HG03045 (cell line): ENCODE results near the gene MLYCD.

Source experiments
- ATAC-seq: cut with Tn5 transposase; IDR thresholded peaks from one replicate; pipeline ENCODE4 v1.9.1; 2021; ENCODE audit warnings: mild to moderate bottlenecking, moderate library complexity; ENCODE audit not compliant: unreplicated experiment

MLYCD gene

DNA sequence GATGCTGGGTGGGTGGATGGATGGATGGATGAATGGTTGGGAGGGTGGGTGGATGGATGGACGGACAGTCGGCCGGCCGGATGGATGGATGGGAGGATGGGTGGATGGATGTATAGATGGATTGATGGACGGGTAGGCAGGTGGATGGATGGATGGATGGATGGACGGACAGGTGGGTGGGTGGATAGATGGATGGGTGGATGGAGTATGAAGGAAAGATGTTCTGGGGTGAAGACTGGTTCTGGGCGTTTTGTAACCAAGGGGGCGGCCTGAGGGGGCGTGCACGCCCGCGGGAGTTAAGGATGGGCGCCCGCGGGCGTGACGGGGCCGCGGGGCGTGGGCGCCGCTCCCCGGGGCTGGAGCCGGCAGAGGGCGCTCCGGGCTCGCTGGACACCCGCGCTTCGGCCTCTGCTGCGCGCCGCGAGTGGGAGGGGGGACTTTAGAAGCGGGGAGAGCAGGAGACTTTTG lies 69.0 kb downstream of the MLYCD start, which contains the start of gene NECAB2:
Gene NECAB2, plus strand, starts transcription at position 407 of the 468 bp plus-strand sequence. CDS start 405 bp downstream, outside the sequence.
- ATAC-seq: no peak

DNA sequence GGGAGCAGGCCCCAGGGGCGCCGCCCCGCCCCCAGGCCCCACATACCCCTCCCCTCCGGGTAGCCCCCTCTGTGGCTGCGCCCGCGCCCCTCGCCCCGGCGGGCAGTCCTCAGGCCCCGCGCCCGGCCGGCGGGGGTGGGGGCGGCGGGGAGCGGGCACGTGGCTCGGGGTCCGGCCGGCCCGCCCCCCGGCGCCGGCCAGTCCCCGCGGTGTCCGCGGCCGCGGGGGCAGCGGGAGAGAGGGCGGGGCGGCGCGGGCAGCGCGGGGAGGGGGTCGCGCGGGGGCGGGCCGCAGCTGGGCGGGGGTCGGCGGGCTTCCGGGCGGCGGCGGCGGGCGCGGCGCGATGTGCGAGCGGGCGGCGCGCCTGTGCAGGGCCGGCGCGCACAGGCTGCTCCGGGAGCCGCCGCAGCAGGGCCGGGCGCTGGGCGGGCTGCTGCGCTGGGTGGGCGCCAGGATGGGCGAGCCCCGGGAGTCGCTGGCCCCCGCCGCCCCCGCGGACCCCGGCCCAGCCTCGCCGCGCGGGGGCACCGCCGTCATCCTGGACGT lies 69.5 kb downstream of the MLYCD start:
- ATAC-seq: no peak

DNA sequence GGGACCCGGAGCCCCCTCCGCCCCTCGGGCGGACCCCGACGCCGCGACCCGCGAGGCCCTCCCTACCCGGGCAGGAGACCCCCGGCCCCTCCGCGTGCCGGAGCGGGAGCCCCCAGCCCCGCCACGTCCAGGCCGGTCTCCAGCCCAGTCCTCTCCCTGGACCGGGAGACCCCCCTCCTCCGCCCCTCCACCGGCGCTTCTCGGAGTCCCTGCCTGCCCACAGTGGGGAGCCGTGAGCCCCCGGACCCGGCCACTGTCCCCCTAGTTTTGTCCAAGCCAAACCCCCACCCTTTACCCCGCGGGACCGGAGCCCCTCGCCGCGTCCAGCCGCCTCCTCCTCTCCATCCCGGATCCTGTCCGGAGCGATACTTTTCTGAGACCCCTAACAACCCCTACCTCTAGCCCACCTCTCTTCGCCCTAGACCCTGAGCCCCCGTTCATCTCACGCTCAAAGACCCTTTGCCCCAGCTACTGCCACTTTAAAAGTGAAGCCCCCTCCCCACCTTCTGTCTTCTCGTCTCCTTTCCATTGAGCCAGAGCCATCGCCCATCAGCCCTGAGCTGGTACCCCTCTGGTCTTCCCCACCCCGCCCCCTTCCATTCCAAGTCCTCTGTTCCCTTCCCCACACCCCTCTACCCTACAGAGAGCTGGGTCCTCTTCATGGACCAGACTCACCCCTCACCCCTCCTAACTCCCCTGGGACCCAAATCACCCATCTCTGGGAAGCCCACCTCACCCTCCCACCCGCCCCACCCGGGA lies 70.2 kb downstream of the MLYCD start:
- ATAC-seq: no peak

DNA sequence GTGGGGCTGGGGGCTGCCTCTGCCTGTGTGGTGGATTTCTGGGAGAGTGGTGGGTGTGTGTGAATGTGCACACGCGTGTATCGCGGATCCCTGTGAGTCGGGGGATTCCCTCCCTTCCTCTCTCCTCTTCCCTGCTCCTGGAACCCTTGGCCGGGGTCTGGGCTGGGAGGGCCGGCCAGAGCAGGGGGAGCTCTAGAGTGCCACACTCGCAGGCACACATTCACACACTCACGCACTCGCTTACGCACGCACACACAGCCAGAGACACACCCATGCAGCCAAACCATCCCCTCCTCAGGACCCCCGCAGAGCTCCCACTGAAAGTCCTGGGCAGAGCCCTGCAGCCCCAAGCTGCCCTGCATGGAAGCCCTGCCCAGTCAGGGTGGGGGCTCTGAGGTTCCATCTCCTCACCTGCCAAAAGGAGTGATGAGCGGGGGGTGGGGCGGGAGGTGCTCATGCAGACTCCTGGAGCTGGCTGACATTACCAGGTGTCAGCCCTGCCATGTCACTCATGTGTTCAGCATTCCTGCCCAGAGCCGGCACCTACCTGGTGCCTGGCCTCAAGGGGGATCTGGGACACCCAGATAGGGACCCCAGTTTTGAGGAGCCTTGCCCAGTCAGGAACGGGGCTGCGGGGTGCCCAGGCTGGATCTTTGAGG lies 71.0 kb downstream of the MLYCD start:
- no peak for ATAC-seq

DNA sequence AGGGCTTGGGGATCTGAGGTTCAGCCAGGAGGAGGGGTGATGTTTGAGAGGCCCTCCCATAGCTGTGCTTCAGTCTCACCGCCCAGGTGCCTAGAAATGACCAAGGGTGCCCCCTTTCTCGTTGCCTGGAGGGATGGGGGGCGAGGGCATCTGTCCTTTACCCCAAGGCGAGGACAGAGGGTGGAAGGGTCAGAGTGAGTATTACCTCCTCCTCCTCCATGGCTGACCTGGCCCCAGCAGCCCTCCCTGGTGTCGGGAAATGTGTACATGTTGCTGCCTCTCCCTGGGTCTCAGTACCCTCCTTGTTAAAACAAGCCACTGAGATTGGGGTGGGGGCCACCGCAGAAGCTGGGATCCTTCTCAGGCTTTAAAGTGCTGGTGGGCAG lies 71.5 kb downstream of the MLYCD start:
- no peak for ATAC-seq

DNA sequence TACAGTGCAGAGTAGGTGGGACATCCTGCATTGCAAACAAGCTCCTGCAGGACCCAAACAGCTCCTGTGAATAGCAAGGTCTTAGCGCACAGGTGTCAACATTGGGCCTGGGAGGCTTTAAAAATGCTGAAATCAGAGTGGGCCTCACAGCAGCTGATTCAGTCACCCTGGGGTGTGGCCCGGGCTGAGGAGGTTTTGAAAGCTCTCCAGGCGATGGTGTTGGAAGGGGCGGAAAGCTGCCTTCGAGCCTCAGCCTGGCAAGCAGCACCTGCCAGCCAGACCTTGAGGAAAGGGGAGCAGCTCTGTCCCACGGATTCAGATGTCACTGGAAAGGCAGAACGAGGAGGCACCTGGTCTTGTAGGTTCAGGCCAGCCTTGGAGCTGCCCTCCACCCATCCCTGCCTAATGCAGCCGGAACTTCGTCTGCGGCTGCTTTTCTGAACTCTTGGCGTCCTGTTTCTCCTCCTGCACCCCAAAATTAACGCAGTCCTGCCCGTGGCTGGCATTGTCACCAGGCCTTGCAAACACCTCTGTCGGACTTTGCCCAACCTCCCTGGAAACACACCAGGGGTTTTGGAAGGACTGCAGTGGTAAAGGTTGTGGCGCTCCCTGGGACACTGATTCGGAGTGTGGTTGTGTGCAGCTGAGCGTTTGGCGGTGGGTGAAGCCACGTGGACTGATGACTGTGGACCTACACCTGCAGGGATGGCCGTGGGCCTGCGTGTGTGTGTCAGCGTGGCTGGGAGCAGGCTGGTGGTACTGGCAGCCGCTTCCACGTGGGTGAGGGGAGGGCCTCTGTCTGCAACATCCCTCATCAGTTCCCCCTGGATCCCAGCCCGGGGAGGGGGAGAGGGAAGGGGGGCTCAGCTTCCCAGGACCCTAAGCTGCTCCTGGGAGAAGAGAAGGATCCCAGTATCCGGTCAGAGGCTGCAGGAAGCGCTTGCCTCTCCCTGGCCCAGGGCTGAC lies 72.5 kb downstream of the MLYCD start:
- ATAC-seq: no peak

DNA sequence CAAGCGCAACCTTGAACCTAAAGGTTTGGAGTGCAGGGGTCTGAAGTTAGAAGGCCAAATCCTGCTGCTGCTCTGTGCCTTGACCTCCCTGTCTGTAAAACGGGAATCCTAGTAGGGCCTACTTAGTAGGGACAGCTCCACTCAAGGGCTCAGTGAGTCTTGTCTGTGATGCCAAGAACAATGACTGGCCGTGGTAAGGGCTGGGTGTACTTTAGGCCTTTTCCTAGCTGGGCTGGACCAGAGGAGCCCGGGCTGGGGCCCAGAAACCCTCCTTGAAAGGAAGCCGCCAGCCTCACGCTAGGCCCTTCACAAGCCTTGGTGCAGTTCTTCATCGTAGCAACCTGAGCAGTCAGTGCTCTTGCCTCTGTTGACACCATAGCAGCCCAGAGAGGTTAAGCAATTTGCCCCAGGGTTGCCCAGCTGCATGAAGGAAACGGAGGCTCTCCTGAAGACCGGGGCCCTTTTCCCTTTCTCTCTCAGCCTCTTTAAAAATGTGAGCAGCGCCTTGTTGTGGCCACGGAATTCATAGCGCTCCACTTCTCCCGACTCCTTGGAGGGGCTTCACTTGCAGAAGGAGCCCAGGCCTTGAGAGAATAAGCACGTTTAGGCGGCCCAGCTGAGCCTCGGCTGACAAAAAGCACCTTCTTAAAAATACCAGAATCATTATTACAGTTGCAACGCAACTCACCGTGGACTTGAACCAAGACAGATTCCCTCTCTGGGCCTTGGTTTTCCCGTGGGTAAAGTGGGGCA lies 73.5 kb downstream of the MLYCD start:
- no peak for ATAC-seq

DNA sequence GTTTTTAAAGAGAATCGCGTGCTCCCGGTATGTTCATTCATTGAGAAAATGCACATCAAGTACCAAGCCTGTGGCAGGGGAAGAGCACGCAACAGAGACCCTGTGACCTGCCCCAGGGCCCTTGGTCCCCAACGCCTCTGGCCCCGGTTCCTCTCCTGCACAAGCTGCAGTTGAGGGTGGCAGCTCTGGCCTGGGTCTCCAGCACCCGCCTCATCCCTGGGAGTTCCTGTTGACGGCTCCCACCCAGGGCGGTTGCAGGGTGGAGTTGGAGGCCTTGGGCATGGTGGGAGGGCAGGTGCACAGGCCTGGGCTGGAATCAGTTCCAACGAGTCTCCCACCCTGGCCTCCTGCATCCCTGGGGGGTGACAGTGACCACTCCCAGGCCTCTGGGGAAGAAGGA lies 74.2 kb downstream of the MLYCD start:
- no peak for ATAC-seq

DNA sequence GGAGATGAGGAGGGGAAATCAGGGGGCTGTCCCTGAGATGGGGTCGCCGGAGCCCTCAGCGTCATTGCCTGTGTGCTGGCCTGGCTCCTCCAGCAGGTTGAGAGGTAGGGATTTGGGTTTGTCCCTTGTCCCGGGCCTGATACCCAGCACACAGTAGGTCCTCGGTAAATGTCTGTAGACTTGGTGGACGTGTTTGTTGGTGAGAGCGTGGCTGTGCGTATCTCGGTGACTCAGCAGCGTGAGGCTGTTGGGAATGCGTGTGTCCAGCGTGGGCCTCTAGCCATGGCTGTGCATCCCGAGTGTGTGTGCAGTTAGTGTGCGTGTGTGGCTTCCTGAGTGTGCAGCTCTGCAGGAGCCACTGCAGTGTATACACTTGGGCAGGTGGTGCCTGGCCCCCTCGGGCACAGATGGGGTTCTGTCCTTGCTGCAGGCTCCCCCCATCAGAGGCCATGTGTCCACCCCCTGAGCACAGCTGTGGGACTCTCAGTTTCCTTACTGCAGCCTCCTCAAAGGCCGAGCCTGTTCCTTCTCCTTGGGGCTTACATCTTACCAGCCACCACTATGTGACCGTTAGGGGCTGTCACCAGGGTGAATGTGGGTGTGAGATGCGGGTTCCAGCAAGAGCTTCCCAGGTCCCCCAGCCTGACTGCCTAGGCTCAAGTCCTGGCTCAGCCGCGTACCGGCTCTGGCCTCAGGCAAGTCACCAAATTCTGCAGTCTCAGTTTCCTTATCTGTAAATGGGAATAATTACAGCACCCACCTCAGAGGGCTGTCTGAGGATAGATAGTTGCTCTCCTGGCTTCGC lies 74.9 kb downstream of the MLYCD start:
- no peak for ATAC-seq

DNA sequence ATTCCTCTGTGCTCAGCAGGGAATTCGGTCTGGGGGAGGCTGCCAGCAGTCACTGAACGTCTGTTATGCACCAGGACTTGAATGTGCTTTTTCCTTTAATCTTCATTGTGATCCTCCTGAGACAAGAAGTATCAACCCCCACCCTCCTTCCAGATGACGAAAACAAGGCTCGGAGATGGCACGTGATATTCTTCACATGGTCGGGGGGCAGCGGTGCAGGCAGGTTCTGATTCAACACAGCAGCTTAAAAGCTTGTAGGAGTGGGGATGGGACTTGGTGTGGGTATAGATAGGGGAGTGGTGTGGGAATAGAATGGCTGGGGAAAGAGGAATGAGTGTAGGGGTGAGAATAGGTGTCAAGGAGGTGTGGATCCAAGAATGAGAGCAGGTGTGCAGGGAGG lies 75.6 kb downstream of the MLYCD start:
- no peak for ATAC-seq

DNA sequence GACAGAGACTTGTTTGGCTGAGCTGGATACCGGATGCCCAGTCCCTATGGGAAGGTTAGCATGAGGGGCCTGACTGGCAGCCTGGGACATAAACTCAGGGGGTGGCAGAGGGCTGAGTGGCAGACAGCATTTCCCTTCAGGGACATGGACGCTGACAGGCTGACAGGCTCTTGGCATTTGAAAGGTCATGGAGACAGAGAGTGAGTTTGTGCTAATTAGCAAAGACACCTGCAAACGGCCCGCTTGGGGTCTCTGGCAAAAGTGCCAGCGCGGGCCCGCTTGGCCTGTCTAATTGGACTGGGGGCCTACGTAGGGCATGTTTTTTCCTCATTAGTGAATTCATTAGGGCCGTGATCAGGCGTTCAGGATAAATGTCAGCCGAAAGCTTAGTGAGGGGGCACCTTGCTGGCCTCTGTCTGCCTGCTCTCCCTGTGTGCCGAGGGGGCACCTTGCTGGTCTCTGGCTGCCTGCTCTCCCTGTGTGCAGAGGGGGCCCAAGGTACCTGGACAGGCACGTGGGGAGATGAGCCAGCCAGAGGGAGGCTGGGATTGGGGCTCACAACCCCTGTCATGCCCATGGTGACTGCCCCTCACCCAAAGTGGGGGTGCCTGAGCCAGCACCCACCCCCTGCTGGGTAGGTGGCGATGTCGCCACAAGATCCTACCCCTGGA lies 76.8 kb downstream of the MLYCD start:
- no peak for ATAC-seq
